ENCODE results near the gene YWHAH. TPM values are rescaled to one million over a fixed set of nuclear protein-coding genes. Genes with fewer than 3 reads are reported as not detected.

The YWHAH gene
- total RNA-seq, 2 donors from 2014 or later, result 47.9 to 92.0 TPM

DNA sequence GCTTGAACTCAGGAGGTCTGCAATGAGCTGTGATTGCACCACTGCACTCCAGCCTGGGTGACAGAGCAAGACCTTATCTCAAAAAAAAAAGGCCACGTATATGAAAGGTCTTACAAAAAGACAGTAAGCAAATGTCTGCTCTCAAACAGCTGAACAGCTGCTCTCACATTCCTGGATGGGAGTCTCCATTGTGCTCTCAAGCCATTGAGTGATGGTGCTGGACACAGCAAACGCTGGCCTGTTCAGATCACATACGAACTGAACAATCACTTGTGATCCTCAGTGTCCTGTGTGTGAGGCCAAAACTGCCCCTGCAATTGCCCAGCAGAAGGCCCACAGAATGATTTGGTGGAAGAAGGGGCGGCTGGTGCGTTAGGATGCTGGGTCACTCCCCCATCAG, 34.4 kb upstream of the YWHAH start:
- Histone ChIP-seq H3K9me3 (no peaks in the 10 kb centered on the region), H3K27ac (no peak overlapping the region), H3K4me1 (no peaks in the 10 kb centered on the region), H3K4me3 (no peak overlapping the region), H3K36me3 (peaks cover 17% of the 10 kb centered on the region), H3K27me3 (no peaks in the 10 kb centered on the region)
- DNase-seq (ENCODE audit: low spot score), result no peak
- no peak for TF ChIP-seq CTCF (IDR thresholded peaks at IDR 0.05)

DNA sequence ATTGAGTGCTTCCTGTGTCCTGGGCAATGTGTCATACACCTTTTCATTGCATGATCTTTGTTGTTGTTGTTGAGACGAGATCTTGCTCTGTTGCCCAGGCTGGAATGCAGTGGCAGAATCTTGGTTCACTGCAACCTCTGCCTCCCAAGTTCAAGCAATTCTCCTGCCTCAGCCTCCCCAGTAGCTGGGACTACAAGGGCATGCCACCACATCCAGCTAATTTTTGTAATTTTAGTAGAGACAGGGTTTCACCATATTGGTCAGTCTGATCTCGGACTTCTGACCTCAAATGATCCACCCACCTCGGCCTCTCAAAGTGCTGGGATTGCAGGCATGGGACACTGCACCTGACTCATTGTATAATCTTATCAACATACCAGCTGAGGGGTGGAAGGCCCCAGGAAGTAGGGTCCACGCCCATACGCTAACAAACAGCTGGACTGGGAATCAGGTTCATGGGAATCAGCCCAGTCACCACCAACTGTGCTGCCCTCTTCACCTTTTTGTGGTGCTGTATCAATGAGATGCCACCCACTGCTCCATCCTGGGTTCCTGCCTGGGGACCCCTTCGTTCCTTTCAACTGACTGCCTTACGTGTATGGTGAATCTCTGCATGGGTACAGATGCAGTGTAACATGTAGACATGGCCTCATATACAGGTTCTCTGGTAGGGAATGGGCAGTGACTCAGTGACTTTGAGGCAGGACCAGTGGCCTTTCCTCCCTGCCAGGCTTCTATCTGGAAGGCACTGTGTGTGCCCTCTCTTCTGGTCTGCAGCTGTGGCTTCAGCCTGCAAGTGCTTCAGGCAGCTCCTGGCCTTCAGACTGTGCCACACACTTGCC, 32.5 kb upstream of the YWHAH start:
- no peaks in the 10 kb centered on the region for H3K4me1 ChIP-seq
- TF ChIP-seq CTCF (IDR thresholded peaks at IDR 0.05), result no peak
- no peaks in the 10 kb centered on the region for H3K36me3 ChIP-seq
- H3K4me3 ChIP-seq, result no peak overlapping the region
- H3K9me3 ChIP-seq, result no peaks in the 10 kb centered on the region
- H3K27me3 ChIP-seq, result no peaks in the 10 kb centered on the region
- H3K27ac ChIP-seq, result no peak overlapping the region
- no peak for DNase-seq (ENCODE audit: low spot score)

GRCh38 chr22:31912407-31912743, 32.0 kb upstream of the YWHAH start:
- no peaks in the 10 kb centered on the region for H3K9me3 ChIP-seq
- no peak overlapping the region for H3K4me3 ChIP-seq
- H3K27ac ChIP-seq, result no peak overlapping the region
- TF ChIP-seq CTCF (IDR thresholded peaks at IDR 0.05), result no peak
- no peaks in the 10 kb centered on the region for H3K4me1 ChIP-seq
- no peaks in the 10 kb centered on the region for H3K27me3 ChIP-seq
- DNase-seq (ENCODE audit: low spot score), result no peak
- H3K36me3 ChIP-seq, result no peaks in the 10 kb centered on the region

DNA sequence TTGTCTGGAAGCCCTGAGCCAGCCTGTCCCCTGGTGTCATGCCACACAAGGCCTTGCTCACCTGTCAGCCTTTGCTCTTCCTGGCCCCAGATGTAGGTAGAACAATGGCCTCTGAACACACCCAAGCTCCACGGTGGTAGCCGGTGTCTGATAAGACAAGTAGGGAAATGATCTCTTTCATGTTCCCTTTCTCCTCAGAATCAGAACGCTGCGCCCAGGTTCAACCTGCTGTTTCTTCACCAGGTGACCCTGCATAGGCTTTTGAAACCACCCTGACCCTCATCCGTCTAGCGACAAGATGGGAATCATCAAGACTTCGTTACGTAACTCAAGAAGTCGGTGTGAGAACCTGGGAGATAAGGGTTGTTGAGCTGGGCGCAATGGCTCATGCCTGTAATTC, 28.7 kb upstream of the YWHAH start:
- H3K4me1 ChIP-seq, result no peaks in the 10 kb centered on the region
- H3K27me3 ChIP-seq, result no peaks in the 10 kb centered on the region
- TF ChIP-seq CTCF (IDR thresholded peaks at IDR 0.05), result no peak
- H3K9me3 ChIP-seq, result no peaks in the 10 kb centered on the region
- no peak overlapping the region for H3K27ac ChIP-seq
- no peak overlapping the region for H3K4me3 ChIP-seq
- DNase-seq (ENCODE audit: low spot score), result no peak
- H3K36me3 ChIP-seq, result no peaks in the 10 kb centered on the region

DNA sequence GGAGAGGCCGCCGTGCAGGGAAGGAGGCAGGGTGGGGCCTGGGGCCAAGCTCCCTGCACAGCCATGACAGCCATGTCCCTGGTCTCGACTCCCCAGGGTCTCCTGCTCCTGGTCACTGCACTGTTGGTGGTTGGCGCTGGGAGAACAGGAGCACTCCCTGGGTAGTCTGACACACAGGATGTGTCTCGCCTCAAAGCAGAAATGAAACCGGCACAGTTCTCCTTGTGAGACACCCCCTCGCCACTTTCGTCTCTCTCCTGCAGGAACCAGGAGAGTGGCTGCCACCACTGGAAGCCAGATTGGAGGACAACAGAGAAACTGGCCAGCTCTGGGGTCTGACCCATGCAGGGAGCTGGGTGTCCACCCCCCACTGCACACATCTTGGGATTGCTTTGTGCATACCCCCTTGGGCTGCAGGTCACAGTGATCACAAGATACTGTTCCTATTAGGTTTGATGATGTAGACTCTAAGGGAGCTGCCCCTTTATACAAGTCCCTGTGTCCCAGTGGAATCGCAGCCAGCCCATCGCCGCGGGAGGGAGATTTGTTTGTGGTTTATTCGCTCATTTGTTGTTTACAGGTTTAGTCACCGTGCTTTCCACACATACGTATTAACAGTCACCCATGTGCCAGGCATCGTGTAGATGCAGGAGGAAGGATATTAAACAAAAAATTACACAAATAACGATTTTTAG, 27.0 kb upstream of the YWHAH start:
- H3K27ac ChIP-seq, result no peak overlapping the region
- H3K4me1 ChIP-seq, result no peaks in the 10 kb centered on the region
- no peaks in the 10 kb centered on the region for H3K36me3 ChIP-seq
- no peak for DNase-seq (ENCODE audit: low spot score)
- TF ChIP-seq CTCF (IDR thresholded peaks at IDR 0.05), result no peak
- H3K9me3 ChIP-seq, result no peaks in the 10 kb centered on the region
- no peaks in the 10 kb centered on the region for H3K27me3 ChIP-seq
- no peak overlapping the region for H3K4me3 ChIP-seq
